HG03045 (cell line): ENCODE results near the gene DNASE1L2.
"Not testable (repeated sequence)": the region's sequence is repeated elsewhere in the genome, so short reads cannot be mapped to it uniquely, and the experiment has no call there.

Source experiments
- ATAC-seq: cut with Tn5 transposase; IDR thresholded peaks from one replicate; pipeline ENCODE4 v1.9.1; 2021; ENCODE audit warnings: mild to moderate bottlenecking, moderate library complexity; ENCODE audit not compliant: unreplicated experiment

The DNASE1L2 gene

GRCh38 chr16:2203119-2203688 lies 33.0 kb upstream of the DNASE1L2 start:
- ATAC-seq = not testable (repeated sequence)

GRCh38 chr16:2204416-2205103 lies 31.7 kb upstream of the DNASE1L2 start:
- no peak for ATAC-seq

- ATAC-seq = peak; percentile 62
Measured at GRCh38 chr16:2205104-2205966, 30.9 kb upstream of the DNASE1L2 start, which contains the start of gene MLST8. MLST8 (plus strand) TSS chr16:2205454; CDS start chr16:2206086, 632 bp downstream.

- ATAC-seq = peak; percentile 3
Measured at GRCh38 chr16:2205967-2206313, 30.3 kb upstream of the DNASE1L2 start.

GRCh38 chr16:2206420-2206779 lies 29.8 kb upstream of the DNASE1L2 start:
- ATAC-seq = no peak

- no peak for ATAC-seq
Measured at GRCh38 chr16:2206780-2207433, 29.3 kb upstream of the DNASE1L2 start.

GRCh38 chr16:2207872-2208271 lies 28.4 kb upstream of the DNASE1L2 start:
- ATAC-seq = no peak

GRCh38 chr16:2208308-2208707 lies 27.9 kb upstream of the DNASE1L2 start:
- no peak for ATAC-seq

GRCh38 chr16:2208772-2209171 lies 27.5 kb upstream of the DNASE1L2 start:
- no peak for ATAC-seq

GRCh38 chr16:2209258-2210008 lies 26.8 kb upstream of the DNASE1L2 start:
- ATAC-seq = no peak

GRCh38 chr16:2210009-2210332 lies 26.3 kb upstream of the DNASE1L2 start:
- no peak for ATAC-seq

GRCh38 chr16:2210386-2211365 lies 25.6 kb upstream of the DNASE1L2 start, which contains the start of gene BRICD5:
BRICD5 (minus strand) TSS chr16:2210863; CDS start chr16:2210833, 30 bp downstream.
- no peak for ATAC-seq

GRCh38 chr16:2211923-2212347 lies 24.3 kb upstream of the DNASE1L2 start:
- no peak for ATAC-seq

GRCh38 chr16:2212362-2213324 lies 23.6 kb upstream of the DNASE1L2 start:
- no peak for ATAC-seq

GRCh38 chr16:2213817-2214718 lies 22.2 kb upstream of the DNASE1L2 start:
- peak; percentile 9 for ATAC-seq

- ATAC-seq = peak; percentile 80
Measured at GRCh38 chr16:2214719-2214968, 21.6 kb upstream of the DNASE1L2 start, which contains the start of gene PGP. PGP (minus strand) TSS chr16:2214840; CDS start chr16:2214777, 63 bp downstream.

- ATAC-seq = no peak
Measured at GRCh38 chr16:2216330-2216729, 19.9 kb upstream of the DNASE1L2 start.
